DND-41 (cell line): ENCODE results near the gene CPE.

Experiments
- EZH2 ChIP-seq: IDR thresholded peaks from 3 replicates; pipeline ENCODE4 v1.6.1; 2012; ENCODE audit warnings: borderline replicate concordance, low read depth, mild to moderate bottlenecking, moderate library complexity, low read length, inconsistent platforms; ENCODE audit not compliant: severe bottlenecking
- TF ChIP-seq, protein P1 (sequence below): IDR thresholded peaks from 2 replicates; pipeline ENCODE4 v1.5.1; 2012; ENCODE audit warnings: borderline replicate concordance, low read length, moderate library complexity, mild to moderate bottlenecking; ENCODE audit not compliant: poor library complexity, severe bottlenecking; ENCODE audit errors: extremely low read depth

- TF ChIP-seq EZH2, result no peak
- TF ChIP-seq, protein P1, sequence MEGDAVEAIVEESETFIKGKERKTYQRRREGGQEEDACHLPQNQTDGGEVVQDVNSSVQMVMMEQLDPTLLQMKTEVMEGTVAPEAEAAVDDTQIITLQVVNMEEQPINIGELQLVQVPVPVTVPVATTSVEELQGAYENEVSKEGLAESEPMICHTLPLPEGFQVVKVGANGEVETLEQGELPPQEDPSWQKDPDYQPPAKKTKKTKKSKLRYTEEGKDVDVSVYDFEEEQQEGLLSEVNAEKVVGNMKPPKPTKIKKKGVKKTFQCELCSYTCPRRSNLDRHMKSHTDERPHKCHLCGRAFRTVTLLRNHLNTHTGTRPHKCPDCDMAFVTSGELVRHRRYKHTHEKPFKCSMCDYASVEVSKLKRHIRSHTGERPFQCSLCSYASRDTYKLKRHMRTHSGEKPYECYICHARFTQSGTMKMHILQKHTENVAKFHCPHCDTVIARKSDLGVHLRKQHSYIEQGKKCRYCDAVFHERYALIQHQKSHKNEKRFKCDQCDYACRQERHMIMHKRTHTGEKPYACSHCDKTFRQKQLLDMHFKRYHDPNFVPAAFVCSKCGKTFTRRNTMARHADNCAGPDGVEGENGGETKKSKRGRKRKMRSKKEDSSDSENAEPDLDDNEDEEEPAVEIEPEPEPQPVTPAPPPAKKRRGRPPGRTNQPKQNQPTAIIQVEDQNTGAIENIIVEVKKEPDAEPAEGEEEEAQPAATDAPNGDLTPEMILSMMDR, result no peak
These were observed 3.8 kb downstream of the CPE start for GRCh38 chr4:165382640-165383039.
